Adipocyte (in vitro differentiated cells): Measurements from ENCODE around the gene KCNJ14.
A peak's percentile ranks its signal among the peaks of the same experiment; 100 is the strongest.

ENCODE experiments used
- DNase-seq: peaks from one replicate; pipeline ENCODE4 v3.0.0-alpha.2; 2015; ENCODE audit warnings: low read depth
- H3K27me3 ChIP-seq: replicated peaks from 2 replicates; pipeline ENCODE4 v1.7.0; 2013; ENCODE audit warnings: mild to moderate bottlenecking, low read length, moderate library complexity; ENCODE audit not compliant: control insufficient read depth, insufficient read depth
- H3K36me3 ChIP-seq: 2 replicates; pipeline ENCODE4 v1.7.0; 2013; ENCODE audit warnings: low read length, mild to moderate bottlenecking, moderate library complexity; ENCODE audit not compliant: control insufficient read depth, insufficient read depth, severe bottlenecking
- H3K4me1 ChIP-seq: 2 replicates; pipeline ENCODE4 v1.7.0; 2013; ENCODE audit warnings: mild to moderate bottlenecking, low read length, moderate library complexity; ENCODE audit not compliant: control insufficient read depth, insufficient read depth
- H3K4me3 ChIP-seq: 2 replicates; pipeline ENCODE4 v1.7.0; 2013; ENCODE audit warnings: mild to moderate bottlenecking, low read length, moderate library complexity
- H3K9ac ChIP-seq: 2 replicates; pipeline ENCODE4 v1.7.0; 2013; ENCODE audit warnings: mild to moderate bottlenecking, low read length, moderate library complexity
- H3K9me3 ChIP-seq: 2 replicates; pipeline ENCODE4 v1.7.0; 2013; ENCODE audit warnings: mild to moderate bottlenecking, low read length, moderate library complexity; ENCODE audit not compliant: control insufficient read depth

Gene KCNJ14

DNA sequence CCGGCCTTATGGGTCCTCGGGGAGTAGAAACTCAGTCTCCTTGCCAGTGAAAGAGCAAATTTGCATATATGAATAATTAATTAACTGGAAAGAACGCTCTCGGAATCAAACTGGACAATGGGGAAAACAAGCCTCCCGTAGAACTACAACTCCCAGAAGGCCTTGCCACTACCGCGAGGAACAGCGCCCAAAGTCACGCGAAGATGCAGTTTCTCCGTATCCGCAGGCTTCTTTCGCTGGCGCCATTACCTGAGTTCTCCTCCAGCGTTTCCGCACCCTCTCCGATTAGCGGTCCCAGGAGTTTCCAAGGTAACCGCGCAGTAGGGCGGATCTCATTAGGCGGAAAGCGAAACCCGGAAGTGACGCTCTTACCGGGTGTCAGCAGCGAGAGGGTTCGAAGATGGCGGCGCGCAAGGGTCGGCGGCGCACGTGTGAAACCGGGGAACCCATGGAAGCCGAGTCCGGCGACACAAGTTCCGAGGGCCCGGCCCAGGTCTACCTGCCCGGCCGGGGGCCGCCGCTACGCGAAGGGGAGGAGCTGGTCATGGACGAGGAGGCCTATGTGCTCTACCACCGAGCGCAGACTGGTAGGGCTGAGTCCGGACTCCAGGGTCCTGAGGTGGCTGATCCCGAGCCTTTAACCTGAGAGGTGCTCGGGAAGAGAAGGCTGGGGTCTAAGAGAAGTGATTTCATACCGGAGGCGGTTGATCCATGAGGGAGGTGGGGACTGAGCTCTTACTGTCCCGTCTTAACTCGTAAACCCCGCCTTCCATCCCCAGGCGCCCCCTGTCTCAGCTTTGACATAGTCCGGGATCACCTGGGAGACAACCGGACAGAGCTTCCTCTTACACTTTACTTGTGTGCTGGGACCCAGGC is 9.5 kb upstream of the KCNJ14 start, which contains the start of gene GRWD1:
Gene GRWD1 (plus strand): TSS at position 378 of the 876 bp plus-strand sequence. CDS start 23 bp downstream, at position 401.
- H3K36me3 ChIP-seq: peaks cover 36% of the 10 kb centered on the region
- H3K27me3 ChIP-seq: no peaks in the 10 kb centered on the region
- DNase-seq: peak; percentile 93
- peaks cover 14% of the 10 kb centered on the region for H3K4me1 ChIP-seq
- peak within 1 kb of the TSS; percentile 94 for H3K4me3 ChIP-seq
- no peaks in the 10 kb centered on the region for H3K9me3 ChIP-seq
- peak within 1 kb of the TSS; percentile 95 for H3K9ac ChIP-seq

DNA sequence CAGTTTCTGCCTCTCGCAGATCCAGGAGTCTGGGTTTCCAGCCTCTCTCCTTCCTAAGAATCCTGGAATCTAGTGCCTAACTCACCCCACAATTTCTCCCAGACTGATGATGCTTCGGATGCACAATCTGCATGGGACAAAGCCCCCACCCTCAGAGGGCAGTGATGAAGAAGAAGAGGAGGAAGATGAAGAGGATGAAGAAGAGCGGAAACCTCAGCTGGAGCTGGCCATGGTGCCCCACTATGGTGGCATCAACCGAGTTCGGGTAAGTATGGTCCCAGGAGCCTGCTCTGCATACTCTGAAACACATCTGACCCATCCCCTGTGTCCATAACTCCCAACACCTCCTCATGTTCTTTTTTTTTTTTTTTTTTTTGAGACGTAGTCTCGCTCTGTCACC is 8.8 kb upstream of the KCNJ14 start:
- no peaks in the 10 kb centered on the region for H3K9me3 ChIP-seq
- no peaks in the 10 kb centered on the region for H3K27me3 ChIP-seq
- peak overlapping the region; percentile 95 for H3K9ac ChIP-seq
- H3K4me3 ChIP-seq: peak overlapping the region; percentile 94
- no peak for DNase-seq
- H3K36me3 ChIP-seq: peaks cover 43% of the 10 kb centered on the region
- H3K4me1 ChIP-seq: peaks cover 14% of the 10 kb centered on the region

DNA sequence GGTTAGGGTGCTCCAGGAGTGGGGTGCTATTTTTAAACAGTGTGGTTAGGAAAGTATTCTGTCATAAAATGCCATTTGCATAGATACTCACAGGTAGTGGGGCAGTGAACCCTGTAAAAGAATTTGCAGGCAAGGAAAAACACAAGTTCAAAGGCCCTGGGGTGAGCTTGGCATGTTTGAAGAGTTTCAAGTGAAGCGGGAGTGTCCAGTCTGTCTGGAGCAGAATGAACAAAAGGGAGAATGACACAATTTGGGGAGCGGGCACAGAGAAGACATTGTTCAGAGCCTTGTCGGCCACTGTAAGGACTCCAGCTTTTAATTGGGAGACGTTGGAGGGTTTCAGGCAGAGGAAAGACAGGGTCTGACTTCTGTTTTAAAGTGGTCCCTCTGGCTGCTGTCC is 6.8 kb upstream of the KCNJ14 start:
- Histone ChIP-seq H3K9me3 (no peaks in the 10 kb centered on the region), H3K36me3 (peaks cover 60% of the 10 kb centered on the region), H3K9ac (no peak overlapping the region), H3K4me3 (no peak overlapping the region), H3K4me1 (peaks cover 14% of the 10 kb centered on the region), H3K27me3 (no peaks in the 10 kb centered on the region)
- DNase-seq: no peak

DNA sequence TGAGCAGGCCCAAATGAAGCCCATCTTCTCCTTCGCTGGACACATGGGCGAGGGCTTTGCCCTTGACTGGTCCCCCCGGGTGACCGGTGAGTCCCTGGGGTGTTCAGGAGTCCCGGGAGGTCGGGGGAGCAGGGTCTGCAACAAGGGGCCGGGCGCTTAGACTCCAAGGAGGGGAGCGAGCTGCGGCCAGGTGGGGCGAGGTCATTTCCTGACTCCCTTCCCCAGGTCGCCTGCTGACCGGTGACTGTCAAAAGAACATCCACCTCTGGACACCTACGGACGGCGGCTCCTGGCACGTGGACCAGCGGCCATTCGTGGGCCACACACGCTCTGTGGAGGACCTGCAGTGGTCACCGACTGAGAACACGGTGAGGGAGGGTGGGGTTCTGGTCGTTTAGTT is 4.9 kb upstream of the KCNJ14 start:
- Histone ChIP-seq H3K9ac (no peak overlapping the region), H3K4me3 (no peak overlapping the region), H3K27me3 (no peaks in the 10 kb centered on the region), H3K9me3 (no peaks in the 10 kb centered on the region), H3K36me3 (peaks cover 74% of the 10 kb centered on the region), H3K4me1 (peaks cover 4% of the 10 kb centered on the region)
- no peak for DNase-seq

DNA sequence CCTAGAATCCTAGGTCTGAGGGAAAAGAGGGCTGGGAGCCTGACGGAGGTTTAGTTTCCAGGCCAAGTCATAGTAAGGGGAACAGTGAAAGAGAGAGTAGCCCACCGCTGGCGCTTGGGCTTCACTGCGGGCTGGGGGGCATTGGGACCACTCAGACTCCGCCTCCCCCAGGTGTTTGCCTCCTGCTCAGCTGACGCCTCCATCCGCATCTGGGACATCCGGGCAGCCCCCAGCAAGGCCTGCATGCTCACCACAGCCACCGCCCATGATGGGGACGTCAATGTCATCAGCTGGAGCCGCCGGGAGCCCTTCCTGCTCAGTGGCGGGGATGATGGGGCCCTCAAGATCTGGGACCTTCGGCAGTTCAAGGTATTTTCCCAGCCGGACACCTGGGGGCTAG is 4.5 kb upstream of the KCNJ14 start:
- no peak overlapping the region for H3K9ac ChIP-seq
- peaks cover 79% of the 10 kb centered on the region for H3K36me3 ChIP-seq
- H3K4me3 ChIP-seq: no peak overlapping the region
- no peaks in the 10 kb centered on the region for H3K27me3 ChIP-seq
- H3K4me1 ChIP-seq: peaks cover 4% of the 10 kb centered on the region
- no peaks in the 10 kb centered on the region for H3K9me3 ChIP-seq
- no peak for DNase-seq

DNA sequence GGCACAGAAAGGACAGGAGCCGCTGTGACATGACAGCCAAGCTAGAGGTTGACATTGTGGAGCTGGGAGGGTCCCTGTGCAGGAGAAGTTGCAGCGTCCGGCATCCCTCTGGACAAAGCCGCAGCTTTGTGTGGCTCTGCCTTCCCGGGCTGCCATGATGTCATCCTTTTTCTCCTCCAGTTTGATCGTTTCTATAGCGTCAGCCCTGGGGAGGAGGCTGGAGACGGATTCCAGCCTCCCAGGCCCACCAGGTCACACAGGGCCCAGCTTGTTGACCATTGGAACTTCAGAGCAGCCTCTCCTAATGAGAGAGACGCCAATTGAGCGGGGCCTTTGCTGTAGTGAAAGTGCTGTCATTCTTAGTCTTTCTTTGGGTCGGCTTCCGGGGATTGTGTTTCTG is 3.8 kb upstream of the KCNJ14 start:
- H3K4me1 ChIP-seq: peaks cover 1% of the 10 kb centered on the region
- H3K27me3 ChIP-seq: no peaks in the 10 kb centered on the region
- no peak overlapping the region for H3K4me3 ChIP-seq
- peaks cover 86% of the 10 kb centered on the region for H3K36me3 ChIP-seq
- no peak overlapping the region for H3K9ac ChIP-seq
- DNase-seq: no peak
- H3K9me3 ChIP-seq: no peaks in the 10 kb centered on the region

DNA sequence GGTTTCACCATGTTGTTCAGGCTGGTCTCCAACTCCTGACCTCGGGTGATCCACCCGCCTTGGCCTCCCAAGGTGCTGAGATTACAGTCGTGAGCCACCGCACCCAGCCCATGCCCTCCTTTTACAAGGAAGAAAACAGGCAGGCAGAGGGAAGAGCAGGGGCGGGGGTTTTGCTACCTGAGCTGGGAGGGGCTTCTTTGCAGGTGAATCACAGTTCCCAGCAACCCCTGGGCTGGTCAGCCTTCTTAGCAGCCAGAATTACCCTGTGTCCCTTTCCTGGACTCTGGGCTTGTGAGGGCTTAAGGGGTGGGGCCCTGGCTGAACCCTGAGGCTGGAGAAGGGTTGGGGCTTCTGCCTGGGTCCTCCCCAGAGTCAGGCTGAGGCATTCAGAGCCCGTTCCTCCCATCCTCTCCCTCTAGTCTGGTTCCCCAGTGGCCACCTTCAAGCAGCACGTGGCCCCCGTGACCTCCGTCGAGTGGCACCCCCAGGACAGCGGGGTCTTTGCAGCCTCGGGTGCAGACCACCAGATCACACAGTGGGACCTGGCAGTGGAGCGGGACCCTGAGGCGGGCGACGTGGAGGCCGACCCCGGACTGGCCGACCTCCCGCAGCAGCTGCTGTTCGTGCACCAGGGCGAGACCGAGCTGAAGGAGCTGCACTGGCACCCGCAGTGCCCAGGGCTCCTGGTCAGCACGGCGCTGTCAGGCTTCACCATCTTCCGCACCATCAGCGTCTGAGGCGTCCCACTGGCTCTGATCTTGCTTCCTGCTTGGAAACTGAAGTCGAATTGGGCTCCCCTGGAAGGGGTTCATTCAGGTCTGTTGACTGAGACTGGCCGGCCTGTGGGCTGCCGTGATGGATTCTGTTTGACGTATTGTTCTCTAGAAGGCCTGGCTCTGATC is 2.8 kb upstream of the KCNJ14 start:
- no peaks in the 10 kb centered on the region for H3K27me3 ChIP-seq
- no peak overlapping the region for H3K9ac ChIP-seq
- no peaks in the 10 kb centered on the region for H3K4me1 ChIP-seq
- peaks cover 86% of the 10 kb centered on the region for H3K36me3 ChIP-seq
- no peaks in the 10 kb centered on the region for H3K9me3 ChIP-seq
- DNase-seq: no peak
- H3K4me3 ChIP-seq: no peak overlapping the region

DNA sequence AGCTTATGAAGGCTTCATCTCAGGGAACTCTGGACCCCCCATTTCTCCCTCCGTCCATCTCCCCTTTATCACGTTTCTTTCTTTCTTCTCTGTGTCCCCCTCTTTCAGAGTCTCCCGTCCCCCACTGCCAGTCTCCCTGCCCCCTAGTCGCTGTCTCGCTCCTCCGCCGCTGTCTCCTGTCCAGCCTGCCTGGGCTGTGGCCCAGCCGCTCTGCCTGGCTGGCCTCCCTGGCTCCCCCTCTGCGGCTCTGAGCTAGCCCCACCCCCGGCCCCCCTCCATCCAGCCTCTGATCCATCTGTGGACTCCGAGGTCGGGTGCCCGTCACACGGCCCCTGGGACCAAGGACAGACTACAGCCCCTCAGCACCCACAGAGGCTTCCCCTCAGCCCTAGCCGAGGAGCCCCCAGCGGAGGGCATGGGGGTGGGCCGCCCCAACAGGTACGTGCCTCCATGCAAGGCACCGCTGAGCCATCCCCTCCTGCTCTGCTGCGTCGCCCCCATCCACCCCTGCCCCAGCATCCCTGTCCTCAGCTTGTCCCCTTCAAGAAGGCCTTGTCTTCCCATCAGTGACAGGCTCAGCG is 1.1 kb upstream of the KCNJ14 start:
- Histone ChIP-seq H3K36me3 (peaks cover 70% of the 10 kb centered on the region), H3K4me1 (no peaks in the 10 kb centered on the region), H3K27me3 (no peaks in the 10 kb centered on the region), H3K9ac (no peak overlapping the region), H3K4me3 (no peak overlapping the region), H3K9me3 (no peaks in the 10 kb centered on the region)
- no peak for DNase-seq

DNA sequence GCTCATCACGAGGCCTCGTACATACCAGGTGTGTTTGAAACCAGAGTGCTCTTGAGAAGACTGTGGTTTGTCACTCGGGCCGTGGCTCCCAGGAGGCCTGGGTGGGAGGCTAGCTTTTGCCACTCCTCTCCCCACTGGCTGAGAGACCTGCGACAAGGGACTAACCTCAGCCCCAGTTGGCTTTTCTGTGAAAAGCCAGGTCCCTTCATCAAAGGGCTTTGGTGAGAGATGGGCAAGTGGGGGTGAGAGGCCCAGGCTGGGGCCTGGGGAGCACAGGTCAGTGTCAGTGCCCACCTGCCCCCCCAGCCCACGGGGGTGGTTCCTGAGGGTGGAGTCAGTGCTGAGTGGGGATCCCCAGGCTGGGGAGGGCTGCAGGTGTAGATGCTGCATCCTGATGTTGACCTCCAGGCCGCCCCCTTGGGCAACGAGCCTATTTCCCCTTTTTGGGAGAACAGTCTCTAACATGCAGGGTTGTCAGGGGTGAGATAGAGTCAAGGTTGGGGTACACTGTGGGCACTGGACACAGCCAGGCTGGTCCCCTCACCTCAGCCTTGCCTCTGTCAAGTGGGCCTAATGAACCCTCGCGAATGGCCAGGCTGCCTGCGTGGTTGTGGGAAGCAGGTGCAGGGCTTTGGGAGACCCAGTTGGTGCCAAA is 661 bp downstream of the KCNJ14 start:
- Histone ChIP-seq H3K9me3 (no peaks in the 10 kb centered on the region), H3K4me3 (no peak overlapping the region), H3K36me3 (peaks cover 53% of the 10 kb centered on the region), H3K27me3 (no peaks in the 10 kb centered on the region), H3K4me1 (no peaks in the 10 kb centered on the region), H3K9ac (no peak overlapping the region)
- no peak for DNase-seq

DNA sequence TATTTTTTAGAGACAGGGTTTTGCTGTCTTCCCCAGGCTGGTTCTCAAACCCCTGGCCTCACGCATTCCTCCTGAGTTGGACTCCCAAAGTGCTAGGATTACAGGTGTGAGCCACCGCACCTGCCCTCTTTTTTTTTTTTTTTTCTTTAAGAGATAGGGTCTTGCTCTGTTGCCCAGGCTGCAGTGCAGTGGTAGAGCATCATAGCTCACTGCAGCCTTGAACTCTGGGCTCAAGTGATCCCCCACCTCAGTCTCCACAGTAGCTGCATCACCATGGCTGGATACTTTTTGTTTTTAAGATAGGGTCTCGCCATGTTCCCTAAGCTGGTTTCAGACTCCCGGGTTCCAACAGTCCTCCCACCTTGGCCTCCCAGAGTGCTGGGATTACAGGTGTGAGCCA is 1.5 kb downstream of the KCNJ14 start:
- Histone ChIP-seq H3K9ac (no peak overlapping the region), H3K4me3 (no peak overlapping the region), H3K36me3 (peaks cover 46% of the 10 kb centered on the region), H3K27me3 (no peaks in the 10 kb centered on the region), H3K4me1 (no peaks in the 10 kb centered on the region), H3K9me3 (no peaks in the 10 kb centered on the region)
- no peak for DNase-seq
